ENCODE data around the gene NOX1.
"Not testable (repeated sequence)": the region's sequence is repeated elsewhere in the genome, so short reads cannot be mapped to it uniquely, and the experiment has no call there.

NOX1 gene

GRCh38 chrX:100819534-100819836, 54.7 kb downstream of the NOX1 start:
- no peak for DNase-seq (ENCODE audit: low read depth)

DNA sequence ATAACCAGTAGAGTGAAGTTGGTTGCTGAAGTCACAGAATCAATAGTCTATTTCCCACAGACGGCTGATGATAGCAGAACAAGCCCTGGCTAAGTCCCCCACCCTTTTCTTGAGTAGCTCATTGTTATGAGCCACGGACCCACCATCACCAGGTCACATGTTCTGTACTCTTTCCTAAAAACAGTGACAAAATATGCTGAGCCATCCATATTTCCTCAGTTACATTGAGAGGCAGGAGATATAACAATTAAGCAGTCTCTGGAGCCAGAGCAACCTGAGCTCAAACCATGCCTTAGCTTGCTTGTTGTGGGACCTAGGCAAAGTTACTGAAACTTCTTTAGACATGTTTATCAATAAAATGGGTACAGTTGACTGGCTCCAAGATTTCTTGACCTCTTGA, 56.8 kb downstream of the NOX1 start:
- DNase-seq (ENCODE audit: low read depth): no peak

GRCh38 chrX:100812216-100813158, 61.7 kb downstream of the NOX1 start:
- no peak for DNase-seq (ENCODE audit: low read depth)

DNA sequence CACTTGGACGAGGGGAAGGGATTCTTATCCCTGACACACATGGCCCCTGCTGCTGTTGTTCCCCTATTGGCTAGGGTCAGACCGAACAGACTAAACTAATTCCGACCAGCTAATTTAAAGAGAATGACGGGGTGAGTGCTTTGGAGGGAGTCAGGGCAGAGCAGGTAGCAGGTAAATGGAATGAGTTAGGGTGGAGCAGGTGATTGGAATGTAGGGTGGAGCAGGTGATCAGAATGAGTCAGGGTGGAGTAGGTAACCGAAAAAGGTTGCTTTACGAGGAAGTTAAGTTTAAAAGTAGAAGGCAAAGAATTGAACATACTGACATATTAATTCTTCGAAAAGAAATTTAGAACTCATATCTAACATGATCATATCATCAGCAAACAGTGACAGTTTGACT, 65.9 kb downstream of the NOX1 start:
- DNase-seq (ENCODE audit: low read depth): not testable (repeated sequence)

DNA sequence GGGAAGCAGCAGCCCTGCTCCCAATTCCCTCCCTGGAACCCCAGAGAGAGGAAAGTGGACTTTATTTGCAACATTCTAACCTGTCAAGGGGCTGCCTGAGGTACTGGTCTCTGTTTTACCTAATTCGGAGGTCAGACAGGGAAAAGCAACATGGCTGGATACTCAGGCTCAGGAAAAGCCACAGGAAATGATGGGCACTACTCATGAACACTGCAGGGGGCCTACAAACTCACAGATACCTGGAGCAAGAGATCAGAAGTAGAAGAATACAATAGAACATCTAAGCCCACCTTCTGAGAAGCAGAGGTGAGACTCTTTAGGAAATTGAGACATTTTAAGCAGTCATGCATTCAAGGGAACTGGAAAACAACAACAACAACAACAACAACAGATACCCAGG, 69.4 kb downstream of the NOX1 start:
- no peak for DNase-seq (ENCODE audit: low read depth)

GRCh38 chrX:100802843-100803242, 71.3 kb downstream of the NOX1 start:
- no peak for DNase-seq (ENCODE audit: low read depth)

- DNase-seq (ENCODE audit: low read depth): no peak
Observed at GRCh38 chrX:100798484-100799214, 75.5 kb downstream of the NOX1 start.

- no peak for DNase-seq (ENCODE audit: low read depth)
Observed at GRCh38 chrX:100797359-100797758, 76.8 kb downstream of the NOX1 start.

- not testable (repeated sequence) for DNase-seq (ENCODE audit: low read depth)
Observed at GRCh38 chrX:100796371-100796770, 77.8 kb downstream of the NOX1 start.
